NB4 (cell line): Measurements from ENCODE around the gene MAGI1.

ENCODE experiments used
- MYC ChIP-seq: IDR thresholded peaks from 2 replicates; pipeline ENCODE4 v1.6.1; 2011; ENCODE audit warnings: low read depth, low read length
- TF ChIP-seq, protein P1 (sequence below): IDR thresholded peaks from one replicate; pipeline ENCODE4 v1.5.1; 2012; ENCODE audit warnings: low read depth, low read length

DNA sequence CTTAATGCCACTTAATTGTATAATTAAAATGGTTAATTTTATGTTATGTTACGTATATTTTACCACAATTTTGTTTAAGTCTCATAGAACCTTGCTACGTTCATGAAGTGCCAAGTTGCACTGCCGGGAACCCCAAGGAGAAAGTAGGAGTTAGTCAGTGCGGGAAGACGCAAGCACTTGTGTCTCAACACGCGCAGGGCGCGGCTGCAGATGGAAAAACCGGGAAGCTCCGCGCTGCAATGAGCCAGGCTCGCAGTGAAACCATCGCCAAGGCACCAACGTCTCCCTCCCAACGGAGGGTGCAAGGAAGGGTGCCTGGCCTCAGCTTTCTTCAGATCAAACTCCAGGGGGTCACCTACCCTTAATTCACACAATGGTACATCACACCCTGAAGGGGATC, 21.6 kb downstream of the MAGI1 start:
- TF ChIP-seq, protein P1, sequence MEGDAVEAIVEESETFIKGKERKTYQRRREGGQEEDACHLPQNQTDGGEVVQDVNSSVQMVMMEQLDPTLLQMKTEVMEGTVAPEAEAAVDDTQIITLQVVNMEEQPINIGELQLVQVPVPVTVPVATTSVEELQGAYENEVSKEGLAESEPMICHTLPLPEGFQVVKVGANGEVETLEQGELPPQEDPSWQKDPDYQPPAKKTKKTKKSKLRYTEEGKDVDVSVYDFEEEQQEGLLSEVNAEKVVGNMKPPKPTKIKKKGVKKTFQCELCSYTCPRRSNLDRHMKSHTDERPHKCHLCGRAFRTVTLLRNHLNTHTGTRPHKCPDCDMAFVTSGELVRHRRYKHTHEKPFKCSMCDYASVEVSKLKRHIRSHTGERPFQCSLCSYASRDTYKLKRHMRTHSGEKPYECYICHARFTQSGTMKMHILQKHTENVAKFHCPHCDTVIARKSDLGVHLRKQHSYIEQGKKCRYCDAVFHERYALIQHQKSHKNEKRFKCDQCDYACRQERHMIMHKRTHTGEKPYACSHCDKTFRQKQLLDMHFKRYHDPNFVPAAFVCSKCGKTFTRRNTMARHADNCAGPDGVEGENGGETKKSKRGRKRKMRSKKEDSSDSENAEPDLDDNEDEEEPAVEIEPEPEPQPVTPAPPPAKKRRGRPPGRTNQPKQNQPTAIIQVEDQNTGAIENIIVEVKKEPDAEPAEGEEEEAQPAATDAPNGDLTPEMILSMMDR: no peak
- no peak for TF ChIP-seq MYC
